Motor neuron (in vitro differentiated cells): ENCODE data around the gene SWAP70. TPM values are rescaled to one million over a fixed set of nuclear protein-coding genes. Genes with fewer than 3 reads are reported as not detected.

Experiments
- total RNA-seq, 8 experiments: library from RNA; unstranded; fragments of 300-600 nt; gene quantifications; 2 replicates each; pipeline versions ENCODE4 v1.2.3 to v1.2.4, GENCODE V29; 2022

SWAP70 gene
- total RNA-seq, 8 experiments from 2014 or later: 4.3 to 14.3 (median 9.0) TPM

Other genes with a start within 250 kb of the SWAP70 start
- gene ZNF143, start 203.1 kb upstream of the SWAP70 start, total RNA-seq: 10 to 100 TPM; 18.5 to 29.7 (median 23.0) TPM
- 10 to 100 TPM; 10.2 to 76.7 (median 27.5) TPM for gene WEE1, start 90.4 kb upstream of the SWAP70 start, total RNA-seq